VCaP (cell line): ENCODE results near the gene WRAP73.

Experiments
- H3K27ac ChIP-seq: fragments of 450-650 bp; 2 replicates; pipeline ENCODE4 v1.5.1; 2017
- TF ChIP-seq, protein P1 (sequence below): fragments of 450-650 bp; conservative IDR thresholded peaks from 2 replicates; pipeline ENCODE4 v1.5.1; 2017; ENCODE audit warnings: mild to moderate bottlenecking, moderate library complexity

Gene WRAP73

DNA sequence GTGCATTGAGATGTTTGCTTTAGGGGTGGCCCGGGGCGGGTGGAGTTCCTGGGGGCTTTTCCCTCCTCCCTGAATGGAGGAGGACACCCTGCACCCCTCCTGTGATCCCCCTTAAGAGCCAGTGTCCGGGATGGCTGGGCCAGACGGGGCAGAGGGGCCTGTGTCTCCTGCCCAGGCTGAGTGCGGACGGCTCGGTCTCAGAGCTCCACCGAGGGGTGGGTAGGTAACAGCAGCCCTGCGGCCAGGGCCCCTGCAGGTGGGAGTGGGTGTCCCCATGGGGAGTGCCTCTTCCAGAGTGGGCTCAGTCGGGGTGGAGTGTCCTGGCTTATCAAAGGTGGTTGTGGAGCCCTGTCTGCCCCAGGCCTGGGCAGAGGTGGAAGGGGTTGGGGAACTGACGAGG, 25.5 kb upstream of the WRAP73 start:
- H3K27ac ChIP-seq, result peak overlapping the region; percentile 45; the same call in 1 of the 2 replicates
- TF ChIP-seq, protein P1, sequence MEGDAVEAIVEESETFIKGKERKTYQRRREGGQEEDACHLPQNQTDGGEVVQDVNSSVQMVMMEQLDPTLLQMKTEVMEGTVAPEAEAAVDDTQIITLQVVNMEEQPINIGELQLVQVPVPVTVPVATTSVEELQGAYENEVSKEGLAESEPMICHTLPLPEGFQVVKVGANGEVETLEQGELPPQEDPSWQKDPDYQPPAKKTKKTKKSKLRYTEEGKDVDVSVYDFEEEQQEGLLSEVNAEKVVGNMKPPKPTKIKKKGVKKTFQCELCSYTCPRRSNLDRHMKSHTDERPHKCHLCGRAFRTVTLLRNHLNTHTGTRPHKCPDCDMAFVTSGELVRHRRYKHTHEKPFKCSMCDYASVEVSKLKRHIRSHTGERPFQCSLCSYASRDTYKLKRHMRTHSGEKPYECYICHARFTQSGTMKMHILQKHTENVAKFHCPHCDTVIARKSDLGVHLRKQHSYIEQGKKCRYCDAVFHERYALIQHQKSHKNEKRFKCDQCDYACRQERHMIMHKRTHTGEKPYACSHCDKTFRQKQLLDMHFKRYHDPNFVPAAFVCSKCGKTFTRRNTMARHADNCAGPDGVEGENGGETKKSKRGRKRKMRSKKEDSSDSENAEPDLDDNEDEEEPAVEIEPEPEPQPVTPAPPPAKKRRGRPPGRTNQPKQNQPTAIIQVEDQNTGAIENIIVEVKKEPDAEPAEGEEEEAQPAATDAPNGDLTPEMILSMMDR, result no peak

DNA sequence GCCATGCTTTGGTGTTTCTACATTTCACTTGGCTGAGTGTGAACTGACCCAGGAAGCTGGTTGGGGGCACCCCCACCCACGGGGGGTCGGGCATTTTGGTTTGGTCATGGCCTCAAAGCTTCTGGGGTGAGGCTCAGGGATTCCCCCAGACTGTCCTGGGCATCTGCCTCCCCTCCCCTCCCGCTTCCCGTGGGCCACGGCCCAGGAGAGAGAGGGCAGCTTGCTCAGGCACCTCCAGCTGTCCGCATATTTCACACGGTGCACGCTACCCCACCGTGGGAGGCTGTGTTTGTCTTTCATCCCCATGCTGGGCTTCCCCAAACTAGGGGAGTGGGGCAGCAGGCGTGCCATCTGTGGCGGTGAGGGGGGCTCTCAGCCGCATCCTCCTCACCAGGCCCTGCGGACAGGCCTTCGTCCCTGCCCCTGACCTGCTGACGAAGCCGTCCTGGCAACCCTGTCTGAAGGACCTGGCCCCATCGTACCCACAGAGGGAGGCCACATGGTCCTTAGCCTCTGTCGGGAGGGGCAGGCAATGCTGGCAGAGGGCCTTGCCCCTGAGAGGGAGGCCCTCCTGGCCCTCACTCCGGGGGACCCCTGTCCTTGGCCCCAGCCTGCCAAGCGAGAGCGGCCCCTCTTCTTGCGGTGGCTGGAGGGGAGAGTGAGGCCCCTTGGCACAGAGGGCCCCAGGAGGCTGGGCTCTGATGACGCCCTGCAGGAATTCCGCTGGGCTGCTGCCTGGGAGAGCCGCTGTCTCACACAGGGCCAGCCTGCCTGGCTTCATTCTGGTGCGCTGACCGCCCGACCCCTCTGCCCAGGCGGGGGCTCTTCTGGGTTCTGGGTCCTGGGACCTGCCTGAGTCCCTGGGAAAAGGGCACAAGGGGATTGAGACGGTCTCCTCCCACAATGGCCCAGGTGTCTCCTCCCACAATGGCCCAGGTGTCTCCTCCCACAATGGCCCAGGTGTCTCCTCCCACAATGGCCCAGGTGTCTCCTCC, 24.5 kb upstream of the WRAP73 start:
- TF ChIP-seq, protein P1, result no peak
- peak overlapping the region; percentile 45; the same call in 1 of the 2 replicates for H3K27ac ChIP-seq

DNA sequence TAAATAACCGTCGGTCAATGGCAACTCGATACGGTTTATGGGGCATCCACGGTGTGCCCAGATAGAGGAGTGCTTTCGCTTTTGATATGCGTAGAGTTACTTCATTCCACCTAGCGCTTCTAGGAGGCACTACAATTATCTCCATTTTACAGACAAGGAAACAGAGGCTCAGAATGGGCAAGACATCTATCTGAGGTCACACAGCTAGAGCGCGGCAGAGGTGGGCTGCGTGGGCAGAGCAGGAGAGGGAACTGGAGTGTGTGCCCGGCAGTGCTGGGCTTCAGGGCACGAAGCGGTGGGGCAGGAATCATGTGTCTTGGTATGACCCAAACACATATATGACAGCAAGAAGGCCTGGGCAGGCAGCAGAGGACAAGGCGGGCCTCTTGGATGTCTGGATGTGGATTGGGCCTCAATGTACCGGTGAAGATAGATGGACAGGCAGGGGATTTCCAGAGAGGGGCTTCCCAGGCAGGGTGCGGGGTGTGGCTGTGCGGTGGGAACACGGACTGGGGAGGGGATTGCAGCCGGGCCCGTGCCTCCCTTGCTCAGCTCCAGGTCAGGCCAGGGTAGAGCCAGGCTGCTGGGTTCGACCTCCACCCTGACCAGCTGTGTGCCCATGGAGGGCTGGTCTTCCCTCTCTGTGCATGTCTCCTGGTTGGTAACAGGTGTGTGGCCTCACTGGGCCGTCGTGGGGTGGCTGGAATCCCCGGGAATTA, 23.6 kb upstream of the WRAP73 start:
- TF ChIP-seq, protein P1, result no peak
- H3K27ac ChIP-seq, result peak overlapping the region; percentile 45; the same call in 1 of the 2 replicates

DNA sequence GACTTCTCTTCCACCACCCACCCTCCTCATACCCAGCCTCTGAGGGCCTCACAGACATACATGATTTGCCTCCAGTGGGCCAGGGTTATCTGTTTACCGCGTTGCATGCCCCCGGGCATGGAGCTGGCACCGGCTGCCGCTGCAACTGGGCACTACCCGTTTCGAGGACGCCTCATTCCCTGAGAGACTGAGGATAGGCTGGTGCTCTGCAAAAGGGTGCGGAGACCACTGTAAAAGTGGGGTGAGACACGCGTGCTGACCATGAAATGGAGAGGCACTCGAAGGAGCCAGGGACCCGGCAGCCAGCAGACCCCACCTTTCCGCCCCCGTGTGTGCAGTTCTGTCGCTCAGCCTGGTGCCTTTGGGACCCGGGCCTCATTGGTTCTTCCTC, 23.1 kb upstream of the WRAP73 start:
- TF ChIP-seq, protein P1, result no peak
- H3K27ac ChIP-seq, result no peak overlapping the region

DNA sequence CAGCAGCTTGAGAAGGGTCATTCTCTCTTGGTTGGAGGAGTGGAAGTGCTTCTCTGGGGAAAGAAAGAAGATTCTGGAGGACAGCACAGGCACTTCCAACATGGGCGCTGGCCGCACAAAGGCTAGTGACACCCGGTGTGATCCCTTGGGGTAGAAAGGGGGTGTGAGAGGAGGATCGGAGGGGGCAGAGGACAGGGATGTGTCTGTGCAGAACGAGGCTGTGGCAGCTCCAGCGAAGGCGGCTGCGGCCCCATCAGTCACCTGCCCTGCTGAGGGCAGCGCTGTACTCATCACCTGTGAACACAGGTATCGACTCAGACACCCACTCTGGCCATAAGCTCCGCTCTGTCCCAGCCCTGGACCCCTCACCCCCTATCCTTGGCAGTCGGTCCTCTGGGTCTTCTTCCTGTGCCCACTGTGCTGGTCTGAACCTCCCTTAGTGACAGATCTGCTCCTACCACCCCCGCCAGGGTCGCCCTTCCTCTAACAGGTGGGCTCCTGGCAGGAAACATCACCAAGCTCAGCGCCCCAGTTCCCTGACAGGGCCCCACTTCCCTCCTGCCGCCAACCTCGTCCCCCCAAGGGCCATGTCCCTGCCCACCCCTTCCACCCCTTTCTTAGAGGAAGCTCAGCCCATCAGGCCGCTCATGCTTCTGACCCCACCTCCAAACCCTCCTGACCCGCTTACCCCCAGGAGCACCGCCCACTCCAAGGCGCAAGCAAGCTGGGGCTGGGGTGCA, 22.5 kb upstream of the WRAP73 start:
- H3K27ac ChIP-seq, result no peak overlapping the region
- TF ChIP-seq, protein P1, result no peak

DNA sequence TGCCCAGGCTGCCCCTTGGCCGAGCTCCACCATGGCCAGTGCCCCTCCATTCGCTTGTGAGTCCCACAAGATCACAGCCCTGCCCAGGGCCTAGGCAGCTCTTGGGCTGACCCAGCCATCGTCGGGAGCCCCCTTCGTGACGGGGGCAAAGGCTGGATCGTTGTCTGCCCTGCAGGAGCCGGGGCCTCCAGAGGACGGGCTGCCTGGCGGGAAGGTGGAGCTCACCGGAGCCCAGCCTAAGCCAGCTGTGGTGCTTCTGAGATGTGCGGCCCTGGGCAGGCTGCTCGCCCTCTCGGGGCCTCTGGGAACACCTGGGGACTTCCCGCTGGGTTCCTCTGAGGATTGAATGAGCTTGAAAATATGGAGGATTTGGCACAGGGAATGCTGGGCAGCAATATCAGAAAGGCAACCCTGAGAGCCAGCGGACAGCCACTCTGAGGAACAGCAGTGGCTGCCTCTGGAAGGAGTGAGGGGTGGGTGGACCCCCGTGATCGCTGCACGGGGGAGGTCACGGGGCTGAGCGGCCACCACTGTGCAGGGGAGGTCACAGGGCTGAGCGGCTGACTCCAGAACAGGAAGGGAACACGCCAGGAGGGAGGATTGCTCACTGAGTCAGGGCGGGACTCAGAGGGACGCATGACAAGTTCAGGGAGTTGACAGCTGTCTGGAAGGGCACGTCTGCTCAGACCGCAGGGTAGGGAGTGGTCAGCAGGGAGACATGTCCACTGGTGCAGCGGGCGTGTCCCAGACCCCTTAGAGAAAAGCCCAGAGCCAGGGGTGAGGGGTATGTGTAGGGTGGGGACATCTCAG, 21.7 kb upstream of the WRAP73 start:
- TF ChIP-seq, protein P1, result no peak
- no peak overlapping the region for H3K27ac ChIP-seq
